NCI-H2196 (cell line): Measurements from ENCODE around the gene SLCO2B1.

Experiments used
- DNase-seq: peaks from one replicate; lab custom pipeline; 2025; ENCODE audit not compliant: unreplicated experiment; lab: John Stamatoyannopoulos, UW

The SLCO2B1 gene

GRCh38 chr11:75144716-75145014 lies 6.2 kb upstream of the SLCO2B1 start:
- DNase-seq = no peak

DNA sequence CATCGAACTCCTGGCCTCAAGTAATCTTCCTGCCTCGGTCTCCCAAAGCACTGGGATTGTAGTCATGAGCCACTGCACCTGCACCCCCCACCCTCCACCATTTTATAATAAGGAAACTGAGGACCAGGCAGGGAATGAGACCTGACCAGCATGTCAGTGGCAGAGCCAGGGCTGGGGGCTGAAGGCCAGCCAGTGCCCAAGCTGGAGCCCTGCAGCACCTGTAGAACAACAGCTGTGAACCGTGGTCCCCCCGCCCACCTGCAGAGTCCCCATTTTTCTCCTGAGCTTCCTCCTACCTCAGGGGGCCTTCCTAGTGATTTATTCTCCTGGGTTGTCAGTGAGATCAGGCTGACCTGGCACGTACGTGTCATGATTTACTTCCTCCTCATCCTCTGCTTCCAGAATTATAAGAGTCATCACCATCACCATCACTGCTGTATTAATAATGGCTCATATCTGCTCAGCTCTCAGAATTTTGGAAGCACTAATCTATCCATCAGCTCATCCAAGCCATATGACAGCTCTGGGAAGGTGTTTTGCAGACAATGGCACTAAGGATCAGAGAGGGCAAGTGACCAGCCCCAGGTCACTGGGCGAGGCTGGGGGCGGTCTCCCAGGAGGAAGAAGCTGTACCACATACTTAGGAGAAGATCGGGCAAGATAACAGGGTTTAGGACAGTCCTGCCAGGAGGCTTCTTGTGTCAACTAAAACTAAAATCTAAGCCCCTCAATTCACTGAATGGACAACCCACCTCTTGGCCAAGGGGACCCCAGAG lies 5.5 kb upstream of the SLCO2B1 start:
- DNase-seq = no peak

DNA sequence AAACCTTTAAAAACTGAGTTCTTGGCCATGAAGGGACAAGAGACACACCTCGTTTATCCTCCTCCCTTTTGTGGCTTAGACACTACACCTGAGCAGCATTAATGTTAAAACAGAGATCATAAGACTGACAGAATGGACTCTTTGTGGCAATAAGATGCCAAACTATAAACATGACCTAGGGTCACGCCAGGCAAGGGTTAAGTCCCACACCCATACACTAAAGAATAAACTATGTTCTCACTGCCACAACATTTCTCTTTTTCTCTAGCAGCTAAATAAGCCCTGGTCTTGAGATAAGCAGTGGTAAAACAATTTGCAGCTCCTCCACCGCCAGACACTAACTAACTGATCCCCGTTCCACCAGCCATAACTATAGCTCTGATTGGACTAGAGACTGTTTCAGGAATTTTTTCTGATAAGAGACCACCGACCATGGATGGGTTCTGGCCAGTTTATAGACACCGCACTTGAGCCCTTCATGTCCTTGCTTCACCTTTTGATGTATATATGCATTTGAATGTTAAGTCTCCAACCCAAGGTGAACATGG lies 4.9 kb upstream of the SLCO2B1 start:
- DNase-seq = no peak

DNA sequence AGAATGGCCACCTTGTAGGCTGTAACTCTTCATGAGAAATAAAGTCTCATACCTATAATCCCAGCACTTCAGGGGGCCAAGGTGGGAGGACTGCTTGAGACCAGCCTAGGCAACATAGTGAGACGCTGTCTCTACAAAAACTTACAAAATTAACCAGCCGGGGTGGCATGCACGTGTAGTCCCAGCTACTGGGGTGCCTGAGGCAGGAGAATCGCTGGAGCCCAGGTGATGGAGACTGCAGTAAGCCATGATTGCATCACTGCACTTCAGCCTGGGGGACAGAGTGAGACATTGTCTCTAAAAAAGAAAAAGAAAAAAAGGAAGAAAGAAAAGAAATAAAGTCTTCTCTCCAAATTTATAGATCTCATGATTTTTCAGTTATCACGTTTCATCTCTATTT lies 4.2 kb upstream of the SLCO2B1 start:
- DNase-seq = no peak

DNA sequence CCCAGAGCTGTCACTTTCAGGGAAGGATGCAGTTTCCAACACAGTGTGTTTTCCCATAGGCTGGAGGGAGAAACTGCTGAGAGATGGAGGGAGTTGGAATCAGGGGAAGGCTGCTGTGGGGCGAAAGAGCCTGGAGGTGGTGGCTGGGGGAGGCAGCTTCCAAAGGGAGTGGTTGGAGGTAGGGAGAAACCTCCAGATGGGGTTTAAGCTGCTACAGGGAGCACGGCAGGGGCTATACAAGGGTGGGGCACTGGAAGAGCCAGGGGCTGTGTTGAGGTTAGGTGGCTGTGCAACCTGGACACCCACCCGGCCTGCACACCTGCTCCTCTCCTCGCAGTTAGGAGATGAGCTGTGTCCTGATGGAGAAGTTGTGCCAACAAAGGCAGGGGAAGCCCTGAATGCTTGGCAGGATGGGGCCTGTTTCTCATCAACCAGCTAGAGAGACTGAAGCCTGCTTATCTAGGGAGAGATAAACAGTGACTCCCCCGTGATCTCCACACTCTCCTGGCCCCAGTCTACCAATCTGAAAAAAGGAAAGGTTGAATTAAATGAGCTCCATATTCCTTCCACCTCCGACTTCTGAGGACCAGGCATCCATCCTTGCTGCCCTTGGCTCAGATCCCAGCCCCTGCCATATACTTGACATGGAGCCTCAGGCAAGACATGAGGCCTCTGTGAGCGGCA lies 3.6 kb upstream of the SLCO2B1 start:
- DNase-seq = no peak

- DNase-seq = no peak
Observed at GRCh38 chr11:75147875-75148263, 3.0 kb upstream of the SLCO2B1 start.

DNA sequence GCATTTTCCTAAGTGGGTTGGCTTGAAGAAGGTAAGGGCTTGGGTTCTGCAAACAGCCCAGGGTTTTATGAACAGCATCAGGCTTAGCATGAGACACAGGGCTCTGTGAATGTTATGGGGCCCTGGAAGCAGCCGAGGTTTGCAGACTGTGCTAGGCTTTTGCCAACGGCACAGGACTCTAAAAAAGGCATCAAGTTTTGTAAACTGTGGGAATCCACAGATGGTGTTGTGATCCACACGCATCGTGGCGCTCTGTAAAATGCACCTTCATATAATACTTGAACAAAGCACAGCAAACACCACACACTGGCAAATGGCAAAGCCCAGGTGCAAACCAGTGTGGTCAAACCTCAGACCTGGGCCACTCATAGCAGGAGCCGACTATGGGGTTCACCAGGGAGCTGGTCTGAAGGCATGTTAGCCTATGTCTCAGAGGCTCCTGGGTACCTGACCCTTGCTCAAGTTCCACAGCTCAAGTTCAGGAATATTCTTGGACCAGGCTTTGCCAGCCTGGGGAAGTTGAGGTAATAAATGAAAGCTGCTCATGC lies 2.4 kb upstream of the SLCO2B1 start:
- no peak for DNase-seq

- no peak for DNase-seq
Observed at GRCh38 chr11:75149766-75150465, 991 bp upstream of the SLCO2B1 start.

GRCh38 chr11:75151346-75152047 lies 590 bp downstream of the SLCO2B1 start:
- no peak for DNase-seq

- no peak for DNase-seq
Observed at GRCh38 chr11:75152090-75152489, 1.2 kb downstream of the SLCO2B1 start.

- DNase-seq = no peak
Observed at GRCh38 chr11:75152651-75153427, 1.9 kb downstream of the SLCO2B1 start.

DNA sequence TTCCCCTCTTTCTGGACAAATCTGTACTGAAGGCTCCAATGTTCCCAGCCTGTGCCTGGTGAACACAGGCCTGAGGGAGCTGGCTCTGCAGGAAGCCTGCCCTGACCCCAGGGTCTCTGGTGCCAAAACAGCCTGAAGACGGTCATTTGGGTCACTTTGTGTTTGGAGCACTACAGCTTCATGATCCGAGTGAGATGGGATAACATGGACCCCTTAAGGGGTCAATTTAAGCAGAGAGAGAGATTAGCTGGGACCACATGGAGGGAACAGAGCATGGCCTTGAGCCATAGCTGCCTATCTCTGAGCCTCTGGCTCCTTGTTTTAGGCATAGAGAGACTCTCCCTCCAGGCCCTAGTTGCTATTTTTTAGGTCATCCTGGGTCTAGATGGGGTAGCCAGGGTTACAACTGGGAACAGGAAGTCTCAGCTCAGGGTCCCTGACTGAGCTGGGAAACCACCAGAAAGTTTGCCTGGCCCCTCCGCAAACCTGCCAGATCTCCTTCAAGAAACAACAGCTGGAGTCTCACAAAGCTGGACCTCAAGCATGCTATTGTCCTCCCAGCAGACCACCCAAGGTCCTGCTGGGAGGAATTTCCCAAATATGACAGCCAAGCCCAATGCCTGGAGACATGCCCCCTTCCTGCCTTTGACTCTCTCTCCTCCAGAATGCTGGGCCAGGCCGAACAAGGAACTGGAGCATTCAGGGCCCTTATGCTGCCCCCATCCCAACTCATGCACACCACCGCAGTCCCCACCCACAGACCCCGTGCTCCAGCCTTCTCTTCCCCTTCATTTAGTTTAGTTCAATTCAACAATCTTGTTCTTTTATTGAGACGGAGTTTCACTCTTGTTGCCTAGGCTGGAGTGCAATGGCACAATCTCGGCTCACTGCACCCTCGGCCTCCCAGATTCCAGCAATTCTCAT lies 4.0 kb downstream of the SLCO2B1 start:
- no peak for DNase-seq

- no peak for DNase-seq
Observed at GRCh38 chr11:75155570-75156422, 4.9 kb downstream of the SLCO2B1 start.

DNA sequence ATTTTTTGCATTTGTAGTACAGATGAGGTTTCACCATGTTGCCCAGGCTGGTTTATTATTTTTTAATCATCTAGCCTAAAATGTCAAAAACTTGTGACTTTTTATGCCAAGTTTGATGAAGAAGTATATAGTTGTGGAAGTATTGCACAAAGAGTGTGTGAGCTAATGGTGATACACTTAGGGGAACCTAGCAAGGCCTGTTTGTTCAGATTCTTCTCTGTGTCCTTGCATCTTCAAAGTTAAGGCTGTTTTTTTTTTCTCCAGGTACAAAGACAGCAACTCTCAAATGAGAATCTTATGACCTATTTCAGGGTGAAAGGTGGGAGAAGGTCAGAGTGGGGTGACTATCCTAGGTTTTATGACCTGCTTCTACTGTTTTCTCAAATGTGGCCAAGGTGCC lies 7.3 kb downstream of the SLCO2B1 start:
- no peak for DNase-seq

GRCh38 chr11:75158696-75159150 lies 7.8 kb downstream of the SLCO2B1 start:
- DNase-seq = no peak

- DNase-seq = no peak
Observed at GRCh38 chr11:75159151-75159953, 8.4 kb downstream of the SLCO2B1 start.

GRCh38 chr11:75160220-75160757 lies 9.4 kb downstream of the SLCO2B1 start:
- DNase-seq = no peak
